Type B pancreatic cell (in vitro differentiated cells): ENCODE data around the gene CRYZL1. TPM values are rescaled to one million over a fixed set of nuclear protein-coding genes. Genes with fewer than 3 reads are reported as not detected.

Source experiments
- DNase-seq: peaks from one replicate; pipeline ENCODE4 v3.0.0; 2021; ENCODE audit warnings: mixed read lengths; ENCODE audit not compliant: unreplicated experiment; ENCODE audit errors: extremely low spot score
- H3K27ac Mint-ChIP-seq: 2 replicates; pipeline ENCODE4 v1.8.0; 2021; ENCODE audit warnings: mild to moderate bottlenecking, mixed read lengths
- H3K27me3 Mint-ChIP-seq: 2 replicates; pipeline ENCODE4 v1.8.0; 2021; ENCODE audit warnings: mixed read lengths
- H3K36me3 Mint-ChIP-seq: 2 replicates; pipeline ENCODE4 v1.8.0; 2021; ENCODE audit warnings: mixed read lengths
- H3K4me1 Mint-ChIP-seq: one replicate; pipeline ENCODE4 v1.8.0; 2021; ENCODE audit warnings: mixed read lengths; ENCODE audit not compliant: unreplicated experiment
- H3K4me3 Mint-ChIP-seq: 2 replicates; pipeline ENCODE4 v1.8.0; 2021; ENCODE audit warnings: mild to moderate bottlenecking, mixed read lengths
- H3K9me3 Mint-ChIP-seq: 2 replicates; pipeline ENCODE4 v1.8.0; 2021; ENCODE audit warnings: mixed read lengths
- CTCF ChIP-seq: fragments of 200-600 bp; sonication (generic); conservative IDR thresholded peaks from 2 replicates; pipeline ENCODE4 v1.5.0; 2021; ENCODE audit warnings: antibody characterized with exemption, mild to moderate bottlenecking
- total RNA-seq: library from RNA; stranded (reverse); gene quantifications from 2 replicates; pipeline ENCODE4 v1.2.1, GENCODE V29; 2021; ENCODE audit warnings: low replicate concordance

The CRYZL1 gene
- total RNA-seq, 1 donor from 2014 or later = 50.4 TPM

- Mint-ChIP-seq H3K4me3 (no peak overlapping the region), H3K4me1 (peaks cover 37% of the 10 kb centered on the region), H3K36me3 (no peaks in the 10 kb centered on the region)
Observed at GRCh38 chr21:33648555-33648954, 7.0 kb upstream of the CRYZL1 start.

GRCh38 chr21:33647587-33647986 lies 6.0 kb upstream of the CRYZL1 start:
- Mint-ChIP-seq H3K27ac (no peak overlapping the region), H3K9me3 (no peaks in the 10 kb centered on the region), H3K36me3 (no peaks in the 10 kb centered on the region), H3K27me3 (no peaks in the 10 kb centered on the region), H3K4me1 (peaks cover 39% of the 10 kb centered on the region), H3K4me3 (no peak overlapping the region)
- no peak for TF ChIP-seq CTCF
- DNase-seq = no peak

More at GRCh38 chr21:33648555-33648954, 7.0 kb upstream of the CRYZL1 start:
- TF ChIP-seq CTCF = no peak
- H3K27me3 Mint-ChIP-seq = no peaks in the 10 kb centered on the region
- no peak overlapping the region for H3K27ac Mint-ChIP-seq
- H3K9me3 Mint-ChIP-seq = no peaks in the 10 kb centered on the region
- no peak for DNase-seq

- Mint-ChIP-seq H3K27ac (no peak overlapping the region), H3K36me3 (no peaks in the 10 kb centered on the region), H3K4me3 (no peak overlapping the region), H3K27me3 (no peaks in the 10 kb centered on the region), H3K9me3 (no peaks in the 10 kb centered on the region), H3K4me1 (peaks cover 26% of the 10 kb centered on the region)
- TF ChIP-seq CTCF = no peak
- DNase-seq = no peak
Observed at GRCh38 chr21:33645730-33646129, 4.2 kb upstream of the CRYZL1 start.

GRCh38 chr21:33644383-33645074 lies 3.0 kb upstream of the CRYZL1 start:
- Mint-ChIP-seq H3K4me3 (peak overlapping the region; percentile 88), H3K27ac (peak overlapping the region; percentile 84), H3K9me3 (no peaks in the 10 kb centered on the region), H3K36me3 (no peaks in the 10 kb centered on the region), H3K4me1 (peaks cover 19% of the 10 kb centered on the region), H3K27me3 (no peaks in the 10 kb centered on the region)
- no peak for DNase-seq
- no peak for TF ChIP-seq CTCF

- Mint-ChIP-seq H3K4me1 (peaks cover 19% of the 10 kb centered on the region), H3K36me3 (no peaks in the 10 kb centered on the region), H3K4me3 (peak overlapping the region; percentile 88), H3K27me3 (no peaks in the 10 kb centered on the region), H3K9me3 (no peaks in the 10 kb centered on the region), H3K27ac (peak overlapping the region; percentile 84)
- DNase-seq = no peak
- TF ChIP-seq CTCF = no peak
Observed at GRCh38 chr21:33643658-33644311, 2.2 kb upstream of the CRYZL1 start.
